HG02678 (cell line): ENCODE data around the gene IGFBP3.
"Not testable (repeated sequence)": the region's sequence is repeated elsewhere in the genome, so short reads cannot be mapped to it uniquely, and the experiment has no call there.

ENCODE experiments used
- ATAC-seq: cut with Tn5 transposase; IDR thresholded peaks from one replicate; pipeline ENCODE4 v1.9.1; 2021; ENCODE audit warnings: mild to moderate bottlenecking, moderate library complexity; ENCODE audit not compliant: unreplicated experiment

The IGFBP3 gene, protein sequence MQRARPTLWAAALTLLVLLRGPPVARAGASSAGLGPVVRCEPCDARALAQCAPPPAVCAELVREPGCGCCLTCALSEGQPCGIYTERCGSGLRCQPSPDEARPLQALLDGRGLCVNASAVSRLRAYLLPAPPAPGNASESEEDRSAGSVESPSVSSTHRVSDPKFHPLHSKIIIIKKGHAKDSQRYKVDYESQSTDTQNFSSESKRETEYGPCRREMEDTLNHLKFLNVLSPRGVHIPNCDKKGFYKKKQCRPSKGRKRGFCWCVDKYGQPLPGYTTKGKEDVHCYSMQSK

GRCh38 chr7:45920502-45921380, at the start of gene IGFBP3:
Gene IGFBP3, minus strand, starts transcription at chr7:45921272. Its CDS starts 132 bp downstream, at chr7:45921140.
- ATAC-seq: no peak

DNA sequence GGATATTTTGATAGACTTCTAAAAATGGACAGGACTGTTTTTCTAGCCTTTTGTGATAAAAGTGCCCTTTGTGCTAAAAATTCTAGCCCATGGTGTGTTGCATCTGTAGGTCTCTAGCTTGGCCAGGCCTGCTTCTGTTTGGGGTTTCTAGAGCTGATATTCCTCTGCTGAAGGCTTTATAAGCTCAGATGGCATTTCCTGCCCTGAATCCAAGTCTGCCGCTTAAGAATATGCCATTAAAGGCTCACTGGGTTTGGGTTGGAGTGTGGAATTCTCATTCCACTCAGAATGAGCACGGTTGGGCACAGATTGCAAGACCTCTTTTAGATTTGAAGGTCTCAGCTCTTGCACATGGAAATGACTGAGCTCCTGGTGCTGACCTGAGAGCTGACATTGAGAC, 49.4 kb upstream of the IGFBP3 start:
- no peak for ATAC-seq

- ATAC-seq: no peak
Measured at GRCh38 chr7:45969940-45970339, 48.9 kb upstream of the IGFBP3 start.

DNA sequence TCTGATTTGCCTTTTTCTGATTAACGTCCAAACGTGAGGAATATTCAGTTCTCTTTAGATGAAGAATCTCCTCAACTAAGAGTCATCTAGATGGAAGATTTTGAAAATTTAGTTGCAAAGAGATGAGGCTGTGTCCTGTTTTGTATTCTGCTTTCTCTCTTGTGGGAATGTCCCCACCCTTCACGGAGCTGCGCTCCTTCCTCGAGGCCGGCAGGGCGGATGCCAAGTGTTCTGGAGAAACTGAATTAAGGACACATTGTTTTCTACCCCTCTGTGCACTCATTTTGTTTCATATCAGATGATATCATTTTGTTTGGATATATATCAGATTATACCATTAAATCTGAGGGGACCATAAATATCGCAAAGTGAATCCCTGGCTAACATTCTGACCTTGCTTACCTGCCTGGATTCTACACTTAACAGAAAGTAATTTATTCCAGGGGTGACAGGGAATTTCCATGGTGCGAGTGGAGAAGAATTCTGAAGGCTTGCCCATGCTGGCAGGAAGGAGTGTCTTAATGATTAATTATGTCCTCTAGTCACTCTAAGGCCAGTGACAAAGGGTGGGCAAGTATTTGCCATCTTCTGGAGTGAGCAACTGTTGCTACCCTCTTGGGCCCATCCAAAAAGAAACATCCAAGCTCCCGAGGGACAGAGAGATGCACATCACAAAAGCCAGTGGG, 47.9 kb upstream of the IGFBP3 start:
- ATAC-seq: no peak

- ATAC-seq: no peak
Measured at GRCh38 chr7:45968312-45968711, 47.2 kb upstream of the IGFBP3 start.

- no peak for ATAC-seq
Measured at GRCh38 chr7:45967591-45968157, 46.6 kb upstream of the IGFBP3 start.

DNA sequence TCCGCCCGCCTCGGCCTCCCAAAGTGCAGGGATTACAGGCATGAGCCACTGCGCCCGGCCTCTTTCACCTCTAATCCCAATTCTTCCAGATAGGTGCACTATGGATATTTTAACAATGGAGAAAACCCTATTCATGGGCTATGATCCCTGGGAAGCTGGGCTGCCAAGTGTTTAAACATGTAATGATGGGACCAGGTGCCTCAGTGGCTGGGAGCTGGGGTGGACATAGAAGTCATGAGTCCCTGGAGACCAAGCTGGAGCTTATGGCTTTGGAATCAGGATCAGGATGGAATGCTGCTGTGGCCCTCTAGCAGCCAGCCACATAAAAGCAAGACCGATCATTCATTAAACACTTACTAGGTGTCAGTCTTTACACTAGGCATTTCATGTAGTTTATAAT, 41.8 kb upstream of the IGFBP3 start:
- no peak for ATAC-seq

DNA sequence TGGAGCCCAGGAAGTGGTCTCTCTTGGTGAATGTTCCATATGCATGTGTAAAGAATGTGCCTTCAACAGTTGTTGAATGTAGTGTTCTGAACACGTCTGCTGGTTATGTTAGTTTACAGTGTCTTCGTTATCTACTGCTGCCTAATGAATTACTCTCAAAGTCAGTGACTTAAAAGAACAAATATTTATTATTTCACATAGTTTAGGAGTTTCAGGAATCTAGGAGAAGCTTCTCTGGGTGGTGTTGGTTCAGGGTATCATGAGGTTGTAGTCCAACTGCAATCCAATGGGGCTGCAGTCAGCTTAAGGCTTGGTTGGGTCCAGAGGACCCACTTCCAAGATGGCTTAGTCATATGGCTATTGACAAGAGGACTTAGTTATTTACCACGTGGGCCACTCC, 36.6 kb upstream of the IGFBP3 start:
- ATAC-seq: no peak

DNA sequence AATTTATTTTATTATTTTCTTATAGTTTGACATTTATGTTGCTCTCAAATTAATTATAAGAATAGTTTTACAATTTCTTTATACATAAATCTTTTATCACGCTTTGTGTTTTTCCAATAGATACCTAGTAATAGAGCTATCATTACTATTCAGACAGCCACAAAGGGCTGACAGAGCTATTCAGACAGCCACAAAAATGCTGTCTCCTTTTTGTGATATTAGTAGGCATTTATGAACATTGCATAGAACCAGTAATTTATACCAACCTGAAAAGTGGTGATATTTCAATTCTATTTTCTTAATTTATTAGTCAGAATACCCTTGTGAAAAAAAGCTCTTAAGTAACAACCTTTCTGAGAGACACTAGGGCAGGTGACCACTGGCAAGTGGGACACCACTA, 34.2 kb upstream of the IGFBP3 start:
- ATAC-seq: no peak

- ATAC-seq: not testable (repeated sequence)
Measured at GRCh38 chr7:45953055-45953454, 32.0 kb upstream of the IGFBP3 start.

DNA sequence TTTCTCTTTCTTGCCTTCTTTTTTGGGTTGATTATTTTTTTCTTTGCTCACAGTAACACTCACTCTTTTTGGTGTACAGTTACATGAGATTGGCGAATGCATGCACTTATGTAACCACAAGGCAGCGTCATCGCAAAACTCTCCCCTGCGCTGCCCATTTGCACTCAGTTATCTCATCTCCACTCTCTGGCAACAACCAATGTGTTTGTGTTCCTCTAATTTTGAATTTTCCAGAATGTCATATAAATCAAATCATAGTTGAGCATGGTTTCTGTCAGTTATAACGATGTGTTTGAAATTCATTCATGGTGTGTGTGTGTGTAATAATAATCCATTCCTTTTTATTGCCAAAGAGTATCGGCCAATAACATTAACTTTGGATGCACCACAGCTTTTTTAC, 23.0 kb upstream of the IGFBP3 start:
- ATAC-seq: no peak

- ATAC-seq: no peak
Measured at GRCh38 chr7:45940939-45941338, 19.9 kb upstream of the IGFBP3 start.

GRCh38 chr7:45940237-45940781, 19.2 kb upstream of the IGFBP3 start:
- ATAC-seq: not testable (repeated sequence)

GRCh38 chr7:45939574-45939973, 18.5 kb upstream of the IGFBP3 start:
- ATAC-seq: no peak

- ATAC-seq: no peak
Measured at GRCh38 chr7:45938626-45939302, 17.7 kb upstream of the IGFBP3 start.

DNA sequence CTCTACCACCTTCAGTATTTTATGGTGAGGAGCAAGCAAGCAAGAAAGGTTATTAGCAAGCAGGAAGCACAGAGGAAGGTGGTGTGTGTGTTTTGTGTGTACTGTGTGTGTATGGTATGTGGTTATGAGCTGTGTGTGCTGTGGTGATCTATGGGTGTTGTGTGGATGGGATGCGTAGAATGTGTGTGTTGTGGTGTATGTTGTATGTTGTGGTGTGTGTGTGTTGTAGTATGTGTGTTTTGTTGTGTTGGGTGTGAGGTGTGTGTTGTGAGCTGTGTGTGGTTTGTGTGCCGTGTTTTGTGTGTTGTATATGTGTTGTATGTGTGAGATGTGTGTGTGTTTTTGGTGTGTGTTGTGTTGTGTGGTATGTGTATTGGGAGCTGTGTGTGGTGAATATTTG, 16.8 kb upstream of the IGFBP3 start:
- no peak for ATAC-seq

DNA sequence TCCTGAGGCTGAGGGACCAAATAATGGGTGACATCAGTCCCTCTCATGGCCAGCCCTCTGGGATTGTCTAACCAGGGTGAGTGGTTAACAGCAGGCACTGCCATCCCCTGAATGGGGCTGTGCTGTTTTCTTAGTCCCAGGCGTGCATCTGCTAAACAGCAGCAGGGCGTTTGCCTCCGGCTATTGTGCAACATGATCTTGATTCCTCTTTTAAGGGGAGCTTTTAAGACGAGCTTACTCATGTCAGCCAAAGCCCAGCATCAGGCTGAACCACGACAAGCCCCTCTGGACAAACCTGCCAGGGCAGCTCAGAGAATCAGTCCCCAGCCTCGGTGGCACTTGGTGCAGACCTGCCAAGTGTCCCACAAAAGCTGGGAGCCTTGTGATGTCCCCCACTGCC, 16.2 kb upstream of the IGFBP3 start:
- ATAC-seq: no peak

- no peak for ATAC-seq
Measured at GRCh38 chr7:45930967-45931366, 9.9 kb upstream of the IGFBP3 start.

DNA sequence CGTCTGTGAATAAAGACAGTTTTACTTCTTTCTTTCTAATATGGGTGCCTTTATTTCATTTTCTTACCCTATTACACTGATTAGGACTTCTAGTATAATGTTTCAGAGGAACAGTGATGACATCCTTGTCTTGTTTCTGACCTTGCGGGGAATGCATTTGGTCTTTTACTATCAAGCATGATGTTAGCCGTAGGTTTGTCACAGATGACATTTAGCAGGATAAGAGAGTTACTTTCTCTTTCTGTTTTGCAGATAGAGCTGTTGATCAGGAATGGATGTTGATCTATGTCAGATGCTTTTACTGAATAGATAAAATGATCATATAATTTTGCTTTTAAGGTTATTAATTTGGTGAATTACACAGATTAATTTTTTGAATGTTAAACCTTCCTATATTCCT, 6.6 kb upstream of the IGFBP3 start:
- no peak for ATAC-seq

- ATAC-seq: no peak
Measured at GRCh38 chr7:45924283-45924682, 3.2 kb upstream of the IGFBP3 start.
